HG03378 (cell line): Measurements from ENCODE around the gene PROSER2.
"Not testable (repeated sequence)": the region's sequence is repeated elsewhere in the genome, so short reads cannot be mapped to it uniquely, and the experiment has no call there.

Source experiments
- ATAC-seq: cut with Tn5 transposase; IDR thresholded peaks from one replicate; pipeline ENCODE4 v1.9.1; 2021; ENCODE audit warnings: mild to moderate bottlenecking, moderate library complexity; ENCODE audit not compliant: unreplicated experiment

PROSER2 gene

DNA sequence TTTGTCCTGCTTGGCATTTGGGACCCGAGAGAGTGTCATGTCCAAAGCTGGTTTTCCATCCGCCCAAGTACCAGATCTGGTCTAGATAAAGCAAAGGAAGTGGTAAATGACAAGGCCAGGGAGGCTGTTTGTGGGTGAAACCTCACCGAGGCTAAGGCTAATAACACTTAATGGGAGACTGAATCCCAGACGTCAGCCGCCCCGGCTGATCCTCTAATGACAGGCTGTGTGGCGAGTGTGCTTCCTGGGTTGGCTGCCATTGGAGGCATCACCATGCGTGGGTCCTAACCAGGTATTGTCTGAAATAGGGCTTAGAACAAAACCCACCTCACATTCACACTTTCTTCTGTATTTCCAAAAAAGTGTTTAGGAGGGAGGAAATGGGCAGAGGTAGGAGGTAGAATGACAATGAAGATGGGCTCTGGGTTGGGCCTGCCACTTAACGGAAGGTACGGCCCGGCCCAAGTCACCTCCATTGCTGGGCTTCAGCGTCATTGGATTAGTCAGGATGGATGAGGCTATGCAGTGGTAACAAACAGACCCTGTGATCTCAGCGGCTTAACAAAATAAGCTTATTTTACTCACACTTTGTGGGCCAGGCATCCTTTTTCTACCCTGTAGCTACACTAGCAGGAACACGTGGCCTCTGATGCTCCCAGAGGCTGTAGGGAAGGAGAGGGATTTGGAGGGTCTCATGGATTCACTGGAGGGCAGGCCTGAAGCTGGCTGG is 59.7 kb downstream of the PROSER2 start:
- no peak for ATAC-seq

GRCh38 chr10:11884706-11885423 is 61.7 kb downstream of the PROSER2 start:
- ATAC-seq = no peak

GRCh38 chr10:11885437-11886137 is 62.4 kb downstream of the PROSER2 start:
- no peak for ATAC-seq

- ATAC-seq = no peak
Observed at GRCh38 chr10:11886138-11886474, 63.0 kb downstream of the PROSER2 start.

DNA sequence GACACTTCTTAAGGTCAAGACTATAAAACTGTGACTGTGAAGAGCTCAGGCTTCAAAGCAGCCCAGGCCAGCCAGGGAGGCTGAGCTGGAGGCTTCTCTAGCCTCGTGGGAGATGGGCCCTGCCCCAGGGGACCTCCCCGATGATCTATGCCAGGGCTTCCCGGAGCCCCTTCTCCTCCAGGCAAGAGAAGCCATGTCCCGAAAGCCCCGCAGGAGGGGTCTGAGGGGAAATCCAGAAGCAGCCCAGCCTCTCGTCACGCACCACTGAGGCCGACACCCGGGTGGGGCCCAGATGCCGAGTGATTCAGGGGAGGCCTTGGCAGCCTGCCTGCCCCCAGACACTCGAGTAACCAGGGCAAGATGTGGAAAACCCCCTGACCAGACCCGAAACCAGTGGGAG is 63.7 kb downstream of the PROSER2 start:
- peak; percentile 63 for ATAC-seq

DNA sequence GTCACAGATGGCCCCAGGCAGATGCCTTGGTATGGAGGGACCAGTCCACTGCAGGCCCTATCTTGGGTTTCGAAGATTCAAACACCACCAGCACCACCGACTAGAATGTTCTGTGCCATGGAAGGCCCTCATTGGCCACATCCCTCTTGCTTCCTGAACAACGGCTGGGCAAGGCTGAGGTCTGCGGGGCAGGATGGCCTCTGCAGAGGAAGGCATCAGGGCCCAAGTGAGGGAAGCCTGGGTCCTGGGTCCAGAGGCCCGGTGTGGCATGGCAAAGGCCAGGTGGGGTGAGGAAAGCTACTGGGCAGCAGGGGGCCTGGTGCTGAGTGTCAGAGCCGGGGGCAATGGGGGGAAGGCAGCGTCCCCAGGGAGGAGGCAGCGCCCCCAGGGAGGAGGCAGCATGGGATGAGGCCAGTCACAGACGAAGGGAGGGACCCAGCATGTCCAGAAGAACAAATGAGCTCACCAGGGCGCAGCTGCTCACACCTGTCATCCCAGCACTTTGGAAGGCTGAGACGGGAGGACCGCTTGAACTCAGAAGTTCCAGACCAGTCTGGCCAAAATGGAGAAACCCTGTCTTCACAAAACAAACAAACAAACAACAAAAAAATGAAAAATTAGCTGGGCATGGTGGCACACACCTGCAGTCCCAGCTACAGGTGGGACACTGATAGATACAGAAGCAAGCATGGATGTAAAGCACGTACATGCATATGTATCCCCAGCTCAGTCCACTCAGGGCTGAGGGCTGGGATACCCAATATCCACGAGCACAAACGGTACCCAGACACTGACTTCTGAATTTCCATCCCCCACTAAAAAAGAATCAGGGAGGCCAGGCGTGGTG is 64.4 kb downstream of the PROSER2 start:
- ATAC-seq = no peak

DNA sequence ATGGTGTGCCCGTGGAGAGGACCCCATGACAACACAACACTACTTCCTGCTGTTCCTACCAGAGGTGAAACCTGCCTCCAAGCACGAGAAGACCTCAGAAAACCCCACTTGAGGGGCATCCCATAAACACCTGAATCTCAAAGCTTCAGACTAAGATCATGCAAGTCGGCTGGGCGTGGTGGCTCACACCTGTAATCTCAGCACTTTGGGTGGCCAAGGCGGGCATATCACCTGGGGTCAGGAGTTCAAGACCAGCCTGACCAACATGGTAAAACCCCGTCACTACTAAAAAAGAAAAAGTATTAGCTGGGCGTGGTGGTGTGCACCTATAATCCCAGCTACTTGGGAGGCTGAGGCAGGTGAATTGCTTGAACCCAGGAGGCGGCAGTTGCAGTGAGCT is 66.1 kb downstream of the PROSER2 start:
- ATAC-seq = not testable (repeated sequence)

GRCh38 chr10:11891776-11892486 is 68.8 kb downstream of the PROSER2 start:
- no peak for ATAC-seq

- no peak for ATAC-seq
Observed at GRCh38 chr10:11893749-11894278, 70.7 kb downstream of the PROSER2 start.

GRCh38 chr10:11894381-11895107 is 71.4 kb downstream of the PROSER2 start:
- ATAC-seq = no peak

DNA sequence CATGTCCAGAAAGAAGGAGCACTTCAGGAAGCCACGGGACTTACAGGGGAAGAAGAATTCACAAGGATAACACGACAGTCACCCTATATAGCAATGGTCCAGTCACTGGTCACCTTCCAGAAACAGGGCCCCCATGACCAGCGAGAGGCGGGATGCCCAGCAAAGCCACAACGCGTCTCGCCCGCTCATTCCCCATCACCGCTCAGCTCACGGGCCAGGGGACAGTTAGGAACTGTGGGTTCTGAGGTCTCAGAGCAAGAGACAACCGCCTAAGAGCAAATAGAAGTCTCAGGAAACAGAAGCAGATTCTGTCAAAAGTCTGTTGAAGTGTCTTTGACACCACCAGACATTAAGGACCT is 71.9 kb downstream of the PROSER2 start:
- no peak for ATAC-seq

- ATAC-seq = no peak
Observed at GRCh38 chr10:11895598-11895997, 72.4 kb downstream of the PROSER2 start.

DNA sequence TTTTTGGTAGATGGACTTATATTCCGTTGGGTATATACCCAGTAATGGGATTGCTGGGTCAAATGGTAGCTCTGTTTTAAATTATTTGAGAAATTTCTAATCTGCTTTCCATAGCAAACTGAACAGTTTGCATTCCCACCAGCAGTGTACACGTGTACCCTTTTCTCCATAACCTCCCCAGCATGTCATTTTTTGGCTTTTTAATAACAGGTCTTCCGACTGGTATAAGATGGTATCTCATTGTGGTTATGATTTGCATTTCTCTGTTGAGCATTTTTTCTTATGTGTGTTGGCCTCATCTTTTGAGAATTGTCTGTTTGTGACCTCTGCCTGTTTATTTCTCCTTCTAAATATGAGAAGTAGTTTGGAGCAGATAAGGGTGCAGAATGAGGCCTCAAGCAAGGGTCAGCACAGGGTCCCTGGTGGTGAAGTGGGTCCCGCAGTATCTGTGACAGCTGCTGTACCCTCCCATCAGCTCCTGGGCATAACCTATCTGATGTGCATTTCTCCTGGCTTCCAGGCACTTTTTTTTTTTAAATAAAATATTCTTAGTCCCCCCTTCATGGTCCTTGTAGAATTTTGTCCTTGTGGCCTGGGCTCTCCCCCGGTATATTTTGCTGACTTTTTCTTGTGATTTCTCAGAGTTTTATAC is 73.5 kb downstream of the PROSER2 start:
- no peak for ATAC-seq

- ATAC-seq = no peak
Observed at GRCh38 chr10:11898033-11898371, 74.8 kb downstream of the PROSER2 start.

DNA sequence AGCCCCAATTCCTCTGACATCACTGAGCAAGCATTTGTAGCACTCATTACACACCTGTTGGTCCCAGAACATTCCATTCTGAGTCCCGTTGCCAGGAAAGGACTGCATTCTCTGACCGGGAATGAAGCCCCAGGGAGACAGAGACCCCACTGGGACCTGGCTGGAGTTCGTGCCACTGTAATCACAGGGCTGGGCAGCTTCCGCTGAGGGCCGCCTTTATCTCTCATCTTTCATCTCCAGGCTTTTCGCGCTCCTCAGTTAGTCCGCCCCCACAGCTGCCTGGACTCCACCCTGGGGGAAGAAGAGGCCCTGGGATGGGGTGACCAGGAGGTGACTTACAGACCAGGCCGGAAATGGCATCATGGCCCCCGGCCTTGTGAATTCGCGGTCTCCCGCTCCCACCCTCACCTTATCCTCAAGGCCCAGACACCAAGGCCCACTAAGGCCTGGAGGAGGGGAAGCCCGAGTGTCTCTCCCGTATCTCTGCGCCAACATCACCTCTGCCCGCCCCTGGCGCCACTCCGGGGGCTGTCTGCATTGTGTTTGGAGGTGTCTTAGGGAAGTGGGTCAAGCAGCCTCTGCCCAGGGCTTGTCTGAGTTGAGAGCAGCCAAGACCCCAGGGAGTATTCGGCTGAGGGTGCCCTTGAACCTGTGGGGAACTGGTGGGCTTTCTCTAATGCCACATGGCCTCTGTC is 75.4 kb downstream of the PROSER2 start:
- ATAC-seq = no peak

GRCh38 chr10:11899067-11899876 is 76.1 kb downstream of the PROSER2 start:
- ATAC-seq = no peak

DNA sequence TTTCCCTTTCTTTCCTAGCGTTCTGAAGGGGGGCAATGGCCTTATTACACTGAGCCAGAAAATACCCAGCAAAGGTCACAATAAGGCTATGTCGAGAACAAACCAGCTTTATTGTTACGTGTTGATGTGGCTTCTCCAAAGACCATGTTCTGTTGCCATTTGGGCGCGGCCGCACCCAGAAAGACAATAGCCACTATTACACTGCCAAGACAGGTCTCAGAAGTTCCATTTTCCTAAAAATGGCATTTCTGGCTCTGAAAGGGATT is 77.8 kb downstream of the PROSER2 start:
- no peak for ATAC-seq

DNA sequence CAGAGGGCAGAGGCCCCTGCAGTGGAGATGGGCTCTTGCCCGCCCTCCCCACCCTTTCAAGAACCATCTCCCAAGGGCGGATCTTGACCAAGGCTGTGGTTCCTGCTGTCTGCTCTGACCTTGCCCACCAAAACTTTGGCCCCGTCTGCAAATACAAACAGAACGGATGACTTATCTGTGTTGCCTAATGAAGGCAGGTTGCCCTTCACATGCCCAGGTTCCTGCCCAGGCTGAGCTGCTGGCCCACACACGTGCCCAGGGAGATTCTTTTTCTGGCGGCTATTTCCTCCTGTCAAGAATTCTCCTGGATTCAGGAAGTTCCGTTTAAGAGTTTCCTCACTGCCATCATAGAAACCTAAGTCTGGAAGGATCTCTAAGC is 78.3 kb downstream of the PROSER2 start:
- ATAC-seq = no peak
